HFF-Myc (cell line): Measurements from ENCODE around the gene ALAS1.
"Not testable (repeated sequence)": the region's sequence is repeated elsewhere in the genome, so short reads cannot be mapped to it uniquely, and the experiment has no call there.

ENCODE experiments used
- DNase-seq: peaks from one replicate; pipeline ENCODE4 v3.0.0-alpha.2; 2011; ENCODE audit warnings: low read depth; ENCODE audit errors: extremely low read depth
- H3K4me3 ChIP-seq: replicated peaks from 2 replicates; pipeline ENCODE4 v1.5.1; 2011; ENCODE audit warnings: low read depth, mild to moderate bottlenecking, control low read depth, low read length
- TF ChIP-seq, protein P1 (sequence below): IDR thresholded peaks from 2 replicates; pipeline ENCODE4 v1.5.1; 2012; ENCODE audit warnings: mild to moderate bottlenecking, low read depth, low read length, control low read depth; ENCODE audit errors: missing control alignments

The ALAS1 gene

DNA sequence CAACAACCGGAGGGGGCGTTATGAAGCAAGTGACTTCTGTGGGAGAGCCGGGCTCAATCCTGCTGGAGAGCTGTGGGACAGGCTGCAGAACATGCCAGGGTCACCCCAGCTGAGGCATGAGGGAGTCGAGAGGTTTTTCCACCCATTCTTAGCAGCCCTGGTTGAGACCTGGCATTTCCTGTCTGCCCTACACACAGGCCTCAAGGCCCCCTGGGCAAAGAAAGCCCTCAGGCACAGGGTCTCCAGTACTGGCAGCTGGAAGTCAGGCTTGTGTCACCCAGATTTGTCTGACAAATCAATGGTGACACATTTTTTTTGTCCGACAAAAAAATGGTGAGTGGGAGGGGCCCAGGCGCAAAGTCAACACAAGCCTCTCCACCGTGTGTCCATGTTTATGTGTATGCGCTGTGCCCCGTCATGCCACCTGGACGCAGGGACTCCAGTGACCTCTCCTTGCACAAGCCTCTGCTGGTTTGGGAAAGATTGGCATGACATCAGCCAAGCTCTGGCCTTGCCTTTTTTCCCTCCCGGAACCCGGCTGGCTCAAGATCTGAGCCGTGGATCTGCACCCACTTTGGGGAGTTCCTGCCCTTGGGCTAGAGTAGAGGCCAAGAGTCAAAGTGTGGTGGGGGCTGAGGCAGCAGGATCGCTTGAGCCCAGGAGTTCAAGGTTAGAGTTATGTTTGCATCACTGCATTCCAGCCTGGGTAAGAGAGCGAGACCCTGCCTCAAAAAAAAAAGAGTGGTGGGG, 20.8 kb upstream of the ALAS1 start:
- no peak overlapping the region for H3K4me3 ChIP-seq
- DNase-seq: no peak
- TF ChIP-seq, protein P1, sequence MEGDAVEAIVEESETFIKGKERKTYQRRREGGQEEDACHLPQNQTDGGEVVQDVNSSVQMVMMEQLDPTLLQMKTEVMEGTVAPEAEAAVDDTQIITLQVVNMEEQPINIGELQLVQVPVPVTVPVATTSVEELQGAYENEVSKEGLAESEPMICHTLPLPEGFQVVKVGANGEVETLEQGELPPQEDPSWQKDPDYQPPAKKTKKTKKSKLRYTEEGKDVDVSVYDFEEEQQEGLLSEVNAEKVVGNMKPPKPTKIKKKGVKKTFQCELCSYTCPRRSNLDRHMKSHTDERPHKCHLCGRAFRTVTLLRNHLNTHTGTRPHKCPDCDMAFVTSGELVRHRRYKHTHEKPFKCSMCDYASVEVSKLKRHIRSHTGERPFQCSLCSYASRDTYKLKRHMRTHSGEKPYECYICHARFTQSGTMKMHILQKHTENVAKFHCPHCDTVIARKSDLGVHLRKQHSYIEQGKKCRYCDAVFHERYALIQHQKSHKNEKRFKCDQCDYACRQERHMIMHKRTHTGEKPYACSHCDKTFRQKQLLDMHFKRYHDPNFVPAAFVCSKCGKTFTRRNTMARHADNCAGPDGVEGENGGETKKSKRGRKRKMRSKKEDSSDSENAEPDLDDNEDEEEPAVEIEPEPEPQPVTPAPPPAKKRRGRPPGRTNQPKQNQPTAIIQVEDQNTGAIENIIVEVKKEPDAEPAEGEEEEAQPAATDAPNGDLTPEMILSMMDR: no peak

DNA sequence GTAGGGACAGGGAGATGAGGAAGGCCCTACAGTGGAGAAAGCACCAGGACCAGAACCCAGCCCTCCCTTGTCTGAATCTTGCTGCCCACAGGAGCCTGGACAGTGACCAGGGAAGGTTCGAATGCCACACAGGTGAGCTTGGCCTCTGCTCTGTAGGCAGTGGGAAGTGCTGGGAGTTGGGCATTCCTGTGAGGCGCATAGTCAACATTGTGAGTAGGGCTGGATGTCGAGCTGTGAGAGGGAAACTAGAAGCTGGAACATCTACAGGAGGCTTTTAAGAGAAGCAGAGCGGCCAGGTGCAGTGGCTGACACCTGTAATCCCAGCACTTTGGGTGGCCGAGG, 20.3 kb upstream of the ALAS1 start:
- DNase-seq: no peak
- TF ChIP-seq, protein P1: no peak
- H3K4me3 ChIP-seq: no peak overlapping the region

DNA sequence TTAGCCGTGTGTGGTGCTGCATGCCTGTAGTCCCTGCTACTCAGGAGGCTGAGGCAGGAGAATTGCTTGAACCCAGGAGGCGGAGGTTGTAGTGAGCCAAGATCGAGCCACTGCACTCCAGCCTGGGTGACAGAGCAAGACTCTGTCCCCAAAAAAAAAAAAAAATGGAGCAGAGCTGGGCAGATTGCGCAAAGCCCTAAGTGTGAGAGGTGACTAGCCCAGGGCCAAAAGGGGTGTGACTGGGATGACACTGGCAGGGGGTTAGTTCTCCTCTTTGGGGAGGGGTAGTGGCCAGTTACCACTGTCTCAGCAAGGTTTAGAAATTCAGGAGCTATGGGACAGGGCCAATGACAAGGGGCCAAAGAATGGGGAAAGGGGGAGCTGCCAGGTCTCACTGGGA, 19.8 kb upstream of the ALAS1 start:
- not testable (repeated sequence) for DNase-seq, H3K4me3 ChIP-seq

DNA sequence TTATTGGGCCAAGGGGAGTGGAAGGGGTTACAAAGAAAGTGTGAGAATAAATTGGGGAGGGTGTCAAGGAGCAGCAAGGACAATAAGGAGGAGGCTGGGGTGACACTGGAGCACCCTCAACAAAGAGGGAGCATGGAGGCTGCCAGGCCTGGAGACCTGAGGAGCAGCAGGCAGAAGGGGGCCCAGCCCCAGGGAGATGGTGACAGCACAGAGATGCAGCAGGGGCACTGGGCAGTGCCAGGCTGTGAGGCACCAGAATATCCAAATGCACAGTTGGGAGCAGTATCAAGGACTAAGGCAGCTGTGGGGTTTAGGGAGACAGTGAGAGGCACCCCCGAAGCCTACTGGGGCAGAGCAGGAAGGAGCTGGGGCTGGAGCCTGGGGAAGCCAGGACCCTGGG, 19.4 kb upstream of the ALAS1 start:
- TF ChIP-seq, protein P1: no peak
- DNase-seq: no peak

DNA sequence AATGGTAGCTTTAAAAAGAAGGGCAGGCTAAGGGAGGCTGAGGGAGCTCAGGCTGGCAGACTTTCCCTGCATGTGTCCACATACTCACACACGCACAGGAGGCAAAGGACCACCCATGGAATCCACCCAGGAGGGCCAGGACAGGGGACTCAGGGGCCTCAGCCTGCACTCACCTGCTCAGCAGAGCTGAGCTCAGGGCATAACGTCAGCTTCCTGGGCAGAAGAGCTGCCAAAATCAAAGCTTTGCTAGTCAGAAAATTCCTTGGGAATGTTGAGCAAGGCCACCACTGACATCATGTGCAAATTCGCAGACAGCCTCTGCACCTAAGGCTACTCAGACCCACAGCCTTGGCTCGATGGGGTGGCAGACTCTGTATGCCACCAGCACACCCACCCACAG, 16.4 kb upstream of the ALAS1 start:
- no peak overlapping the region for H3K4me3 ChIP-seq
- no peak for DNase-seq
- TF ChIP-seq, protein P1: no peak

More for the DNA sequence above, 19.4 kb upstream of the ALAS1 start:
- no peak overlapping the region for H3K4me3 ChIP-seq

DNA sequence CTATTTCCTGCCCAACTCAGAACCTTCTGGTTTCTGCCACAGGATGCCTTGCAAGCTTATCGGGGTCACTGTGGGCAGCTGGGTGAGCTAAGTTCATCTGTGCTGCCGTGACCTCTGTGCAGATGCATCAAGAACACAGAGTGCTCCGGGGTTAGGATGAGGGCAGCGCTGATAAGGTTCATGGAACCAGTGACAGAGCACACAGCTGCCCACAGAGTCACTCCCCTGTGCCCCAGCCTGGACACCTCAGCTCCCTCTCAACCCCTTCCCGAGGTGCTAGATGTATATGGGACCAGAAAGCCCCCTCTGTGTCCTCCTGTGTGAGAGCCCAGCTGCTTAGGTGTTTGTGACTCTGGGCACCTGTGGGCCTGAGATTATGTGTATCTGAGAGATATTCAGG, 15.8 kb upstream of the ALAS1 start:
- no peak for DNase-seq
- no peak overlapping the region for H3K4me3 ChIP-seq
- TF ChIP-seq, protein P1: no peak

DNA sequence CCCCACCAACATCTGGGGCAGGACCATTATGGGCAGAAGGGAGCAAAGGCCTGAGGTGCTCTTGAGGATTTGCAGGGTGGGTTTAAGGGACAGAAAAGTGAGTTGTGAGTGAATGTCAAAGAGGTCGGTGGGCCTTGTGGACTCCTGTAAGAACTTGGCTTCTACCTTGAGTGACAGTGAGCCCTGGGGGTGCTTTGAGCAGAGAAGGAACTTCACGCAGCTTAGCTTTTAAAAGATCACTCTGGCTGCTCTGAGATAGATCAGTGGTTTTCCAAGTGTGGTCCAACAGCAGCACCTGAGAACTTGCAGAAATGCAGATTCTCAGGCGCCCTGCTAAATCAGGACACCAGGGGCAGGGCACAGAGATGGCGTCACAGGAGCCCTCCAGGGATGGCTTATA, 15.3 kb upstream of the ALAS1 start:
- TF ChIP-seq, protein P1: no peak
- DNase-seq: no peak
- H3K4me3 ChIP-seq: no peak overlapping the region
